GM23338 (cell line): ENCODE results near the gene FEM1B. TPM values are rescaled to one million over a fixed set of nuclear protein-coding genes. Genes with fewer than 3 reads are reported as not detected.

ENCODE experiments used
- ATAC-seq: fragments of 200-7000 bp; cut with Tn5 transposase; 3 replicates; pipeline ENCODE4 v1.9.1; 2020
- DNase-seq: peaks from one replicate; pipeline ENCODE4 v3.0.0-alpha.2; 2015; ENCODE audit warnings: low spot score
- H2AFZ ChIP-seq: fragments of 200-600 bp; sonication (generic); 2 replicates; pipeline ENCODE4 v1.8.0; 2016; ENCODE audit warnings: antibody characterized with exemption, mild to moderate bottlenecking, moderate library complexity
- H3F3A ChIP-seq: fragments of 200-600 bp; sonication (generic); replicated peaks from 2 replicates; pipeline ENCODE4 v1.8.0; 2017; ENCODE audit warnings: antibody characterized with exemption, mixed run types, low read depth
- H3K27ac ChIP-seq: fragments of 200-600 bp; sonication (generic); 2 replicates; pipeline ENCODE4 v1.6.1; 2016; ENCODE audit warnings: low read depth
- H3K27me3 ChIP-seq: fragments of 200-600 bp; sonication (generic); 2 replicates; pipeline ENCODE4 v1.8.0; 2016; ENCODE audit warnings: mild to moderate bottlenecking, mixed run types, moderate library complexity; ENCODE audit not compliant: insufficient read depth
- H3K36me3 ChIP-seq: fragments of 200-600 bp; sonication (generic); 2 replicates; pipeline ENCODE4 v1.8.0; 2016; ENCODE audit warnings: mild to moderate bottlenecking; ENCODE audit not compliant: insufficient read depth
- H3K4me1 ChIP-seq: fragments of 200-600 bp; sonication (generic); 2 replicates; pipeline ENCODE4 v1.8.0; 2016; ENCODE audit warnings: mild to moderate bottlenecking, moderate library complexity; ENCODE audit not compliant: insufficient read depth
- H3K4me2 ChIP-seq: fragments of 200-600 bp; sonication (generic); 2 replicates; pipeline ENCODE4 v1.7.1; 2017; ENCODE audit warnings: mixed run types
- H3K4me3 ChIP-seq: fragments of 200-600 bp; sonication (generic); 2 replicates; pipeline ENCODE4 v1.6.1; 2016; ENCODE audit warnings: mixed run types
- H3K79me2 ChIP-seq: fragments of 200-600 bp; sonication (generic); replicated peaks from 2 replicates; pipeline ENCODE4 v1.8.0; 2017; ENCODE audit warnings: mild to moderate bottlenecking; ENCODE audit not compliant: insufficient read depth
- H3K9me2 ChIP-seq: fragments of 200-600 bp; sonication (generic); 2 replicates; pipeline ENCODE4 v1.8.0; 2017; ENCODE audit not compliant: insufficient read depth
- H4K20me1 ChIP-seq: fragments of 200-600 bp; sonication (generic); replicated peaks from 2 replicates; pipeline ENCODE4 v1.8.0; 2017; ENCODE audit warnings: mild to moderate bottlenecking; ENCODE audit not compliant: insufficient read depth
- H3K27ac Mint-ChIP-seq: 2 replicates; pipeline ENCODE4 v1.8.0; 2020; ENCODE audit warnings: inconsistent platforms, mild to moderate bottlenecking, moderate library complexity, mixed read lengths
- H3K27me3 Mint-ChIP-seq: 3 replicates; pipeline ENCODE4 v1.8.0; 2022; ENCODE audit warnings: low read depth, mild to moderate bottlenecking, moderate library complexity, mixed read lengths, inconsistent platforms; ENCODE audit not compliant: insufficient read depth, poor library complexity
- H3K36me3 Mint-ChIP-seq: 3 replicates; pipeline ENCODE4 v1.8.0; 2021; ENCODE audit warnings: low read depth, mild to moderate bottlenecking, inconsistent platforms, moderate library complexity, mixed read lengths
- H3K4me1 Mint-ChIP-seq: 3 replicates; pipeline ENCODE4 v1.8.0; 2020; ENCODE audit warnings: mild to moderate bottlenecking, inconsistent platforms, mixed read lengths
- H3K4me3 Mint-ChIP-seq: 3 replicates; pipeline ENCODE4 v1.8.0; 2021; ENCODE audit warnings: moderate library complexity, mild to moderate bottlenecking, inconsistent platforms, mixed read lengths
- H3K9me3 Mint-ChIP-seq: 3 replicates; pipeline ENCODE4 v1.8.0; 2020; ENCODE audit warnings: moderate library complexity, mild to moderate bottlenecking, inconsistent platforms, mixed read lengths
- EZH2phosphoT487 ChIP-seq: fragments of 200-600 bp; sonication (generic); IDR thresholded peaks from one replicate; pipeline ENCODE4 v1.8.1; 2018; ENCODE audit warnings: antibody characterized with exemption; ENCODE audit not compliant: unreplicated experiment
- JUNB ChIP-seq: IDR thresholded peaks from one replicate; pipeline ENCODE4 v1.6.1; 2016; ENCODE audit warnings: antibody characterized with exemption; ENCODE audit not compliant: unreplicated experiment
- NANOG ChIP-seq: IDR thresholded peaks from 2 replicates; pipeline ENCODE4 v1.6.1; 2016; ENCODE audit warnings: antibody characterized with exemption, borderline replicate concordance
- STAT1 ChIP-seq: IDR thresholded peaks from one replicate; pipeline ENCODE4 v1.6.1; 2016; ENCODE audit warnings: antibody characterized with exemption; ENCODE audit not compliant: unreplicated experiment
- ZNF331 ChIP-seq: fragments of 250-450 bp; sonication (Bioruptor Pico); IDR thresholded peaks from 2 replicates; pipeline ENCODE4 v1.5.0; 2020; ENCODE audit warnings: low read depth, mild to moderate bottlenecking, moderate library complexity
- polyA plus RNA-seq: library from polyadenylated mRNA; unstranded; fragments of >200 nt; fragmentation: Nextera tagmentation; extraction: Ambion mirVana; gene quantifications from 2 replicates; pipeline ENCODE4 v1.2.1, GENCODE V29; 2016
- total RNA-seq: library from RNA; depleted of rRNA; stranded (reverse); fragments of >200 nt; shearing (Covaris generic); gene quantifications from 2 replicates; pipeline ENCODE4 v1.2.3, GENCODE V29; 2014
- TF ChIP-seq, protein P1 (sequence below): IDR thresholded peaks from one replicate; pipeline ENCODE4 v1.6.1; 2018; ENCODE audit warnings: antibody characterized with exemption; ENCODE audit not compliant: unreplicated experiment
- TF ChIP-seq, protein P2 (sequence below): IDR thresholded peaks from 2 replicates; pipeline ENCODE4 v1.6.1; 2016; ENCODE audit warnings: antibody characterized with exemption

The FEM1B gene
- total and polyA plus RNA-seq, 2 experiments from 2014 or later, result 13.0 to 82.0 TPM

DNA sequence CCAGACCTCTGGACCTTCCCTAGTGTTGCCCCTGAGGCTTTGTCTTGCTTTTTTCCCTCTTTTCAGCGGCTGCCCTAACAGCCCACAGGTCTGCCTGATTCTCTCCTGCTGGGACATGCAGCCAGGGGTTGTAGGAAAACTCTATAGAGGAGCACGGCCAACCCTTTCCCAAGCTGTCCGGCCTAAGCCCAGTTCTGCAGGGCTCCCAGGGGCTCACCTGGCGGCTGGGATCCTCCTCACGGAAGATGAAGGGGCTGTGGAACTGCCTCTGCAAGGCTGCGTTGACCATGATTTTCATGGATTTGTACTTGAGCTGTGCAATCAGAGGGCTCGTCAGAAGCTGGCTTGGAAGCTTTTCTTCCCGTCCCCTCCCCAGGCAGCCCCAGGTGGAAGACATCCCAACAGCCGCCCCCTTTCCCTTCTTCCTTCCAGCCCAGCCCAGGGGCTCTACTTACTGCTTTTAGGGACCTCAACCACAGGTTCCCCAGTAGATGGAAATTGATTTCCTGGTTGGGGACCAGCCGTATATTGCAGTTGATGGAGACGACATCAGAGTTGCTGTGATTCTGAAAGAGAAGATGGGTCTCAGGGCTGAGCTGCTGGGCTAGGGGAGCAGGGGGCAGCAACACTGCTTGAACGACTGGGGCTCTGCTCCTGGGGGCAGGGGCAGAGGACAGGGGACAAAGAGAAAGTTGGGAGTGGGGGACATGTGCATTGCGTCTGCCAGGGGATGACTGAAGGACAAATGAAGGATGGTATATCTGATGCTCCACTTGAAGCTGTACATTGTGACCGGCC lies 29.8 kb downstream of the FEM1B start:
- DNase-seq, result no peak
- peak overlapping the region; percentile 94 for H2AFZ ChIP-seq

DNA sequence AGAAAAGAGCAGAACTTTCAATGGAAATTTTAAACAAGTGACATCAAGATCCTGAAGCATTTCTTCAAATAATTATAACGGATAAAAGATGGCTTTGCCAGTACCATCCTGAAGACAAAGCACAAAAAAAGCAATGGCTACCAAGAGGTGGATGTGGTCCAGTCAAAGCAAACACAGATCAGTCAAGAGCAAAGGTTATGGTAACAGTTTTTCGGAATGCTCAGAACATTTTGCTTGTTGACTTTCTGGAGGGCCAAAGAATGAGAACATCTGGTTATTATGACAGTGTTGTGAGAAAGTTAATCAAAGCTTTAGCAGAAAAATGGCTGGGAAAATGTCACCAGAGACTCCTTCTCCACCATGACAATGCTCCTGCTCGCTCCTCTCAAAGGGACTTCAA lies 31.5 kb downstream of the FEM1B start:
- Mint-ChIP-seq H3K9me3 (no peaks in the 10 kb centered on the region), H3K4me1 (peaks cover 43% of the 10 kb centered on the region), H3K27me3 (peaks cover 17% of the 10 kb centered on the region), H3K36me3 (no peaks in the 10 kb centered on the region), H3K27ac (no peak overlapping the region), H3K4me3 (no peak overlapping the region)
- DNase-seq (no peak), ATAC-seq (no peak)
- Histone ChIP-seq H3K27me3 (no peaks in the 10 kb centered on the region), H3K4me3 (no peak overlapping the region), H3K9me2 (no peaks in the 10 kb centered on the region), H3K79me2 (no peaks in the 10 kb centered on the region), H3K4me1 (peaks cover 28% of the 10 kb centered on the region), H2AFZ (no peak overlapping the region), H3F3A (peaks cover 16% of the 10 kb centered on the region), H3K36me3 (no peaks in the 10 kb centered on the region), H3K27ac (no peak overlapping the region), H4K20me1 (no peaks in the 10 kb centered on the region), H3K4me2 (no peak overlapping the region)
- TF ChIP-seq, protein P1, sequence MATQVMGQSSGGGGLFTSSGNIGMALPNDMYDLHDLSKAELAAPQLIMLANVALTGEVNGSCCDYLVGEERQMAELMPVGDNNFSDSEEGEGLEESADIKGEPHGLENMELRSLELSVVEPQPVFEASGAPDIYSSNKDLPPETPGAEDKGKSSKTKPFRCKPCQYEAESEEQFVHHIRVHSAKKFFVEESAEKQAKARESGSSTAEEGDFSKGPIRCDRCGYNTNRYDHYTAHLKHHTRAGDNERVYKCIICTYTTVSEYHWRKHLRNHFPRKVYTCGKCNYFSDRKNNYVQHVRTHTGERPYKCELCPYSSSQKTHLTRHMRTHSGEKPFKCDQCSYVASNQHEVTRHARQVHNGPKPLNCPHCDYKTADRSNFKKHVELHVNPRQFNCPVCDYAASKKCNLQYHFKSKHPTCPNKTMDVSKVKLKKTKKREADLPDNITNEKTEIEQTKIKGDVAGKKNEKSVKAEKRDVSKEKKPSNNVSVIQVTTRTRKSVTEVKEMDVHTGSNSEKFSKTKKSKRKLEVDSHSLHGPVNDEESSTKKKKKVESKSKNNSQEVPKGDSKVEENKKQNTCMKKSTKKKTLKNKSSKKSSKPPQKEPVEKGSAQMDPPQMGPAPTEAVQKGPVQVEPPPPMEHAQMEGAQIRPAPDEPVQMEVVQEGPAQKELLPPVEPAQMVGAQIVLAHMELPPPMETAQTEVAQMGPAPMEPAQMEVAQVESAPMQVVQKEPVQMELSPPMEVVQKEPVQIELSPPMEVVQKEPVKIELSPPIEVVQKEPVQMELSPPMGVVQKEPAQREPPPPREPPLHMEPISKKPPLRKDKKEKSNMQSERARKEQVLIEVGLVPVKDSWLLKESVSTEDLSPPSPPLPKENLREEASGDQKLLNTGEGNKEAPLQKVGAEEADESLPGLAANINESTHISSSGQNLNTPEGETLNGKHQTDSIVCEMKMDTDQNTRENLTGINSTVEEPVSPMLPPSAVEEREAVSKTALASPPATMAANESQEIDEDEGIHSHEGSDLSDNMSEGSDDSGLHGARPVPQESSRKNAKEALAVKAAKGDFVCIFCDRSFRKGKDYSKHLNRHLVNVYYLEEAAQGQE, result no peak

More for the DNA sequence above, 29.8 kb downstream of the FEM1B start:
- Mint-ChIP-seq H3K9me3 (no peaks in the 10 kb centered on the region), H3K27me3 (peaks cover 15% of the 10 kb centered on the region), H3K36me3 (no peaks in the 10 kb centered on the region), H3K4me3 (no peak overlapping the region), H3K27ac (no peak overlapping the region), H3K4me1 (peaks cover 34% of the 10 kb centered on the region)
- TF ChIP-seq JUNB (no peak), NANOG (no peak), STAT1 (no peak), ZNF331 (CRISPR knock-in tag) (no peak), EZH2phosphoT487 (no peak)
- TF ChIP-seq, protein P2, sequence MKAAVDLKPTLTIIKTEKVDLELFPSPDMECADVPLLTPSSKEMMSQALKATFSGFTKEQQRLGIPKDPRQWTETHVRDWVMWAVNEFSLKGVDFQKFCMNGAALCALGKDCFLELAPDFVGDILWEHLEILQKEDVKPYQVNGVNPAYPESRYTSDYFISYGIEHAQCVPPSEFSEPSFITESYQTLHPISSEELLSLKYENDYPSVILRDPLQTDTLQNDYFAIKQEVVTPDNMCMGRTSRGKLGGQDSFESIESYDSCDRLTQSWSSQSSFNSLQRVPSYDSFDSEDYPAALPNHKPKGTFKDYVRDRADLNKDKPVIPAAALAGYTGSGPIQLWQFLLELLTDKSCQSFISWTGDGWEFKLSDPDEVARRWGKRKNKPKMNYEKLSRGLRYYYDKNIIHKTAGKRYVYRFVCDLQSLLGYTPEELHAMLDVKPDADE, result no peak
- Histone ChIP-seq H3F3A (peaks cover 18% of the 10 kb centered on the region), H3K9me2 (no peaks in the 10 kb centered on the region), H3K4me1 (peaks cover 30% of the 10 kb centered on the region), H3K79me2 (no peaks in the 10 kb centered on the region), H3K4me2 (0 out of 2 replicates have a peak overlapping the region, but pooled peaks have one; percentile 70), H3K27me3 (no peaks in the 10 kb centered on the region), H3K27ac (no peak overlapping the region), H4K20me1 (no peaks in the 10 kb centered on the region), H3K4me3 (0 out of 2 replicates have a peak overlapping the region, but pooled peaks have one; percentile 23), H3K36me3 (no peaks in the 10 kb centered on the region)
- ATAC-seq, result peak; percentile 4
